GM12878 (cell line): ENCODE measurements around the gene RAC2. TPM values are rescaled to one million over a fixed set of nuclear protein-coding genes. Genes with fewer than 3 reads are reported as not detected.

Source experiments
- ATAC-seq: fragments of 200-7000 bp; cut with Tn5 transposase; 3 replicates; pipeline ENCODE4 v1.9.1; 2020; ENCODE audit warnings: mild to moderate bottlenecking, moderate library complexity
- BruUV-seq: library from RNA; stranded (reverse); fragments of 400-500 nt; replicated peaks from 2 replicates; lab custom pipeline; 2021; lab: Mats Ljungman, UMichigan
- CTCF ChIA-PET: fragments of 300-600 bp; sonication (Branson Sonifier 250); formaldehyde crosslinking; extraction: SDS; loops from one replicate; lab custom pipeline; 2021; ENCODE audit warnings: inconsistent platforms; lab: Yijun Ruan, JAX
- POLR2A ChIA-PET: fragments of 350-600 bp; formaldehyde crosslinking; extraction: SDS; loops from one replicate; lab custom pipeline; 2021; ENCODE audit warnings: inconsistent platforms; lab: Charles Lee
- RAD21 ChIA-PET: fragments of 300-600 bp; sonication (Branson Sonifier 250); formaldehyde crosslinking; loops from one replicate; lab custom pipeline; 2023; ENCODE audit warnings: antibody characterized with exemption; ENCODE audit not compliant: unreplicated experiment; lab: Charles Lee
- SMC1A ChIA-PET: fragments of 300-600 bp; sonication (Branson Sonifier 250); formaldehyde crosslinking; loops from one replicate; lab custom pipeline; 2023; ENCODE audit not compliant: unreplicated experiment, uncharacterized antibody; lab: Charles Lee
- DNase-seq: peaks from one replicate; pipeline ENCODE4 v3.0.0-alpha.2; 2011; ENCODE audit warnings: low read depth, low spot score
- FAIRE-seq: peaks from 3 replicates; lab custom pipeline; 2011; peaks lifted over from hg19 to GRCh38; lab: Jason Lieb, UNC
- H2AFZ ChIP-seq: 2 replicates; pipeline ENCODE4 v1.6.0; 2011; ENCODE audit warnings: low read depth, low read length, control low read depth; ENCODE audit not compliant: control insufficient read depth
- H3K27ac ChIP-seq: 2 replicates; pipeline ENCODE4 v1.5.1; 2011; ENCODE audit warnings: control low read depth; ENCODE audit not compliant: control insufficient read depth, insufficient read depth
- H3K27me3 ChIP-seq, 2 experiments: replicated peaks in 1 of 2; 2 replicates each; pipeline versions ENCODE4 v1.6.0 to v1.6.1; 2011; ENCODE audit warnings: low read length in 1 of 2; ENCODE audit not compliant: control insufficient read depth in 2 of 2, insufficient read depth in 2 of 2
- H3K36me3 ChIP-seq, 2 experiments: 2 replicates each; pipeline ENCODE4 v1.5.1; 2011; ENCODE audit warnings: low read length in 1 of 2; ENCODE audit not compliant: control insufficient read depth in 2 of 2, insufficient read depth in 2 of 2
- H3K4me1 ChIP-seq: 2 replicates; pipeline ENCODE4 v1.6.1; 2011; ENCODE audit warnings: mild to moderate bottlenecking, low read length, moderate library complexity, mixed read lengths; ENCODE audit not compliant: control insufficient read depth, insufficient read depth
- H3K4me2 ChIP-seq: 2 replicates; pipeline ENCODE4 v1.6.0; 2011; ENCODE audit warnings: control low read depth; ENCODE audit not compliant: control insufficient read depth, insufficient read depth
- H3K4me3 ChIP-seq: fragments of 200-600 bp; sonication (generic); 2 replicates; pipeline ENCODE4 v1.5.1; 2016
- H3K79me2 ChIP-seq: 2 replicates; pipeline ENCODE4 v1.6.0; 2011; ENCODE audit warnings: low read length; ENCODE audit not compliant: control insufficient read depth, insufficient read depth
- H3K9ac ChIP-seq: 2 replicates; pipeline ENCODE4 v1.8.0; 2011; ENCODE audit warnings: low read length, control low read depth, mixed read lengths; ENCODE audit not compliant: control insufficient read depth, insufficient read depth
- H3K9me3 ChIP-seq: replicated peaks from 3 replicates; pipeline ENCODE4 v1.5.1; 2011; ENCODE audit warnings: mild to moderate bottlenecking, low read length; ENCODE audit not compliant: control insufficient read depth, insufficient read depth
- H4K20me1 ChIP-seq: 2 replicates; pipeline ENCODE4 v1.6.0; 2011; ENCODE audit not compliant: control insufficient read depth, insufficient read depth
- CBX3 ChIP-seq: fragments of 200-600 bp; sonication (generic); IDR thresholded peaks from 2 replicates; pipeline ENCODE4 v1.6.1; 2016; ENCODE audit warnings: low read depth, borderline replicate concordance
- HDAC2 ChIP-seq: fragments of 200-600 bp; sonication (generic); IDR thresholded peaks from 2 replicates; pipeline ENCODE4 v1.6.1; 2017
- KLF5 ChIP-seq: fragments of 450-650 bp; IDR thresholded peaks from 2 replicates; pipeline ENCODE4 v1.6.1; 2014; ENCODE audit warnings: mild to moderate bottlenecking; ENCODE audit not compliant: partially characterized antibody
- MTA2 ChIP-seq: fragments of 450-650 bp; IDR thresholded peaks from 2 replicates; pipeline ENCODE4 v1.6.1; 2016; ENCODE audit warnings: low read depth, mild to moderate bottlenecking, moderate library complexity
- PML ChIP-seq: IDR thresholded peaks from 2 replicates; pipeline ENCODE4 v1.6.1; 2012; ENCODE audit warnings: low read length, inconsistent platforms
- WGBS: methylation state at CpG from one replicate; pipeline ENCODE4 v1.1.6; 2016; ENCODE audit warnings: low lambda C conversion rate; ENCODE audit not compliant: insufficient replicate concordance, insufficient coverage; ENCODE audit errors: missing lambda C conversion rate; 5-methylcytosine and 5-hydroxymethylcytosine counted together
- in situ Hi-C: fragments of 300-500 bp; cut with MboI; formaldehyde crosslinking; loops from 9 replicates; pipeline ENCODE4 v1.14.3; 2018; ENCODE audit warnings: mixed read lengths
- intact Hi-C: fragments of 100-400 bp; cut with micrococcal nuclease; formaldehyde crosslinking; loops from one replicate; pipeline ENCODE4 v1.14.2; 2022; ENCODE audit not compliant: unreplicated experiment
- polyA plus RNA-seq, 11 experiments: library from polyadenylated mRNA; depleted of rRNA in 4 of 11; unstranded in 6 of 11; stranded (reverse) in 5 of 11; fragments of >200 nt; fragmentation: Nextera tagmentation in 4 of 11; fragmentation: Illumina TruSeq in 1 of 11; extraction: Ambion mirVana in 4 of 11; extraction: Trizol in 1 of 11; gene quantifications; 1 replicate in 1 of 11; 2 replicates in 10 of 11; pipeline versions ENCODE4 v1.2.1 to v1.2.3, GENCODE V29; 2011 to 2016; ENCODE audit warnings: inconsistent platforms in 2 of 11, missing spikeins in 2 of 11, low read depth in 1 of 11
- total RNA-seq, 4 experiments: library from RNA; depleted of rRNA in 3 of 4; stranded (reverse); fragments of >200 nt in 3 of 4; fragmentation: Illumina TruSeq in 1 of 4; extraction: Trizol in 1 of 4; gene quantifications; 2 replicates each; pipeline versions ENCODE4 v1.2.1 to v1.2.3, GENCODE V29; 2013 to 2021
- TF ChIP-seq, protein P1 (sequence below): fragments of 150-350 bp; IDR thresholded peaks from 2 replicates; pipeline ENCODE4 v1.6.1; 2014; ENCODE audit warnings: mild to moderate bottlenecking, low read depth, low read length

RAC2 gene
- total and polyA plus RNA-seq, 10 of the 15 experiments (the other 5 are each of a cell fraction or from before 2014, with no cell fraction given): 102 to 386 (median 304) TPM

DNA sequence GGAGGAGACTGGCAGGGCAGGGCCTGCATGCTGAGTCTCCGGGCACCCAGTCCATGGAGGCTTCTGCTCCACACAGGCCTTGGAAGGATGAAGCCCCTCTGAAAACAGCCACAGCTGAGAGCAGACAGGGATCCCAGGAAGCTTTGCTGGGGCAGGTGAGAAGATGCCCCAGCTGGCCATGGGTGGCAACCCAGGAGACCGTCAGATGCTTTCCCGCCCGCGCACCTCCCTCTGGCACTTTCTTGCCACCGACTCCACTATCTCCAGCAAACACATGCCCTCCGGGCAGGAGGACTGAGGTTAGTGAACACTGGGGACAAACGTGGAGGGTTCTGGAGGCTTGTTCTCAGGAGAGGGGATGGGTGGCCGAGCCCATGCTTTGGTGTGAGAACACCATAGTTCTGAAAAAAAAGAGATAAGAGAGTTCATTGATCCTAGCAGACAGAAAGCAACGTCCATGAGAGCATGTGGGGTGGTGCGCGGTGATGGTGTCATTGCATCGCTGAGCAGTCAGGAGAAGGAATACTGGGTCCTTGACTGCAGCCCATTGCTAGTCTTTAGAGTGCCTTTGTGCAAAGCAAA is 58.3 kb downstream of the RAC2 start:
- FAIRE-seq: no peak
- ChIA-PET POLR2A (interaction anchor here (0.6 kb wide), 1 partner anchor 8 kb away, joined by 3 read pairs; no protein-coding TSS in a partner anchor), CTCF (interaction anchor here (0.7 kb wide), 1 partner anchor 64 kb away, joined by 3 read pairs; no protein-coding TSS in a partner anchor), RAD21 (no interaction called here), SMC1A (no interaction called here)
- Histone ChIP-seq H3K4me1 (no peaks in the 10 kb centered on the region), H3K36me3 (no peaks in the 10 kb centered on the region), H3K9me3 (no peaks in the 10 kb centered on the region), H3K4me3 (no peak overlapping the region), H4K20me1 (no peaks in the 10 kb centered on the region), H3K9ac (no peak overlapping the region), H3K27me3 (no peaks in the 10 kb centered on the region), H3K4me2 (no peak overlapping the region), H3K79me2 (no peaks in the 10 kb centered on the region), H2AFZ (no peak overlapping the region), H3K27ac (no peak overlapping the region)
- 72% methylated on average over 13 of the region's 13 CpGs for WGBS
- in situ Hi-C loops (loop anchor here (5.0 kb wide), 1 partner anchor 103 kb away; no protein-coding TSS in a partner anchor), intact Hi-C loops (no loop called here)
- BruUV-seq: no TSS peak
- TF ChIP-seq, protein P1, sequence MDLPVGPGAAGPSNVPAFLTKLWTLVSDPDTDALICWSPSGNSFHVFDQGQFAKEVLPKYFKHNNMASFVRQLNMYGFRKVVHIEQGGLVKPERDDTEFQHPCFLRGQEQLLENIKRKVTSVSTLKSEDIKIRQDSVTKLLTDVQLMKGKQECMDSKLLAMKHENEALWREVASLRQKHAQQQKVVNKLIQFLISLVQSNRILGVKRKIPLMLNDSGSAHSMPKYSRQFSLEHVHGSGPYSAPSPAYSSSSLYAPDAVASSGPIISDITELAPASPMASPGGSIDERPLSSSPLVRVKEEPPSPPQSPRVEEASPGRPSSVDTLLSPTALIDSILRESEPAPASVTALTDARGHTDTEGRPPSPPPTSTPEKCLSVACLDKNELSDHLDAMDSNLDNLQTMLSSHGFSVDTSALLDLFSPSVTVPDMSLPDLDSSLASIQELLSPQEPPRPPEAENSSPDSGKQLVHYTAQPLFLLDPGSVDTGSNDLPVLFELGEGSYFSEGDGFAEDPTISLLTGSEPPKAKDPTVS: no peak
- TF ChIP-seq MTA2 (no peak), PML (no peak), CBX3 (no peak), KLF5 (no peak), HDAC2 (no peak)
- no peak for DNase-seq
- ATAC-seq: no peak
